H9 (cell line): ENCODE measurements around the gene CYP19A1. TPM values are rescaled to one million over a fixed set of nuclear protein-coding genes. Genes with fewer than 3 reads are reported as not detected.

ENCODE experiments used
- DNase-seq: peaks from one replicate; pipeline ENCODE4 v3.0.0-alpha.2; 2017
- H2AFZ ChIP-seq: one replicate; pipeline ENCODE4 v1.6.1; 2013; ENCODE audit warnings: mild to moderate bottlenecking, low read length, control low read depth, moderate library complexity
- H2AK5ac ChIP-seq: 2 replicates; pipeline ENCODE4 v1.6.1; 2013; ENCODE audit warnings: low read length, control low read depth, mixed read lengths; ENCODE audit not compliant: insufficient read length
- H2BK120ac ChIP-seq: one replicate; pipeline ENCODE4 v1.6.1; 2013; ENCODE audit warnings: low read depth, mild to moderate bottlenecking, low read length, control low read depth, inconsistent platforms; ENCODE audit not compliant: poor library complexity, severe bottlenecking
- H2BK12ac ChIP-seq: 2 replicates; pipeline ENCODE4 v1.6.1; 2013; ENCODE audit warnings: low read length, control low read depth, mixed read lengths, low read depth; ENCODE audit not compliant: insufficient read length
- H2BK15ac ChIP-seq: 2 replicates; pipeline ENCODE4 v1.6.1; 2013; ENCODE audit warnings: low read depth, low read length, control low read depth
- H2BK20ac ChIP-seq: one replicate; pipeline ENCODE4 v1.6.1; 2013; ENCODE audit warnings: low read depth, mild to moderate bottlenecking, low read length, control low read depth, inconsistent platforms; ENCODE audit not compliant: poor library complexity, severe bottlenecking
- H2BK5ac ChIP-seq: 2 replicates; pipeline ENCODE4 v1.6.1; 2013; ENCODE audit warnings: low read length, control low read depth, mixed read lengths; ENCODE audit not compliant: insufficient read length
- H3K14ac ChIP-seq: 2 replicates; pipeline ENCODE4 v1.6.1; 2013; ENCODE audit warnings: low read length, control low read depth; ENCODE audit not compliant: insufficient read depth
- H3K18ac ChIP-seq: 2 replicates; pipeline ENCODE4 v1.6.1; 2013; ENCODE audit warnings: low read depth, mild to moderate bottlenecking, mixed read lengths, low read length, control low read depth; ENCODE audit not compliant: insufficient read length
- H3K23ac ChIP-seq: 2 replicates; pipeline ENCODE4 v1.6.1; 2013; ENCODE audit warnings: low read length, control low read depth, mixed read lengths, low read depth; ENCODE audit not compliant: insufficient read length
- H3K23me2 ChIP-seq: 2 replicates; pipeline ENCODE4 v1.6.1; 2013; ENCODE audit warnings: low read depth, mild to moderate bottlenecking, mixed read lengths, low read length, control low read depth; ENCODE audit not compliant: insufficient read length, poor library complexity, severe bottlenecking
- H3K27ac ChIP-seq: 2 replicates; pipeline ENCODE4 v1.5.1; 2013; ENCODE audit warnings: low read length, control low read depth, mixed read lengths, low read depth; ENCODE audit not compliant: insufficient read length
- H3K27me3 ChIP-seq: 2 replicates; pipeline ENCODE4 v1.6.1; 2013; ENCODE audit warnings: low read length, control low read depth, inconsistent platforms; ENCODE audit not compliant: insufficient read depth
- H3K4ac ChIP-seq: 2 replicates; pipeline ENCODE4 v1.6.1; 2013; ENCODE audit warnings: low read depth, mild to moderate bottlenecking, control low read depth, inconsistent platforms, low read length, moderate library complexity
- H3K4me1 ChIP-seq: 2 replicates; pipeline ENCODE4 v1.6.1; 2013; ENCODE audit warnings: low read length, control low read depth, inconsistent platforms; ENCODE audit not compliant: insufficient read depth
- H3K4me2 ChIP-seq: 2 replicates; pipeline ENCODE4 v1.6.1; 2013; ENCODE audit warnings: low read length, control low read depth, mixed read lengths; ENCODE audit not compliant: insufficient read length, insufficient read depth
- H3K56ac ChIP-seq: 2 replicates; pipeline ENCODE4 v1.6.1; 2013; ENCODE audit warnings: low read depth, mild to moderate bottlenecking, mixed read lengths, low read length, control low read depth; ENCODE audit not compliant: insufficient read length
- H3K79me1 ChIP-seq: 2 replicates; pipeline ENCODE4 v1.6.1; 2013; ENCODE audit warnings: low read depth, mild to moderate bottlenecking, moderate library complexity, low read length, control low read depth, inconsistent platforms; ENCODE audit not compliant: insufficient read depth, poor library complexity, severe bottlenecking
- H3K79me2 ChIP-seq: 2 replicates; pipeline ENCODE4 v1.6.1; 2013; ENCODE audit warnings: low read length, control low read depth, inconsistent platforms; ENCODE audit not compliant: insufficient read depth
- H3K9ac ChIP-seq: 2 replicates; pipeline ENCODE4 v1.6.1; 2013; ENCODE audit warnings: low read length, control low read depth, mixed read lengths; ENCODE audit not compliant: insufficient read length; ENCODE audit errors: extremely low read depth
- H3K9me3 ChIP-seq: one replicate; pipeline ENCODE4 v1.6.1; 2013; ENCODE audit warnings: low read depth, low read length, inconsistent platforms; ENCODE audit not compliant: control insufficient read depth
- H3T11ph ChIP-seq: one replicate; pipeline ENCODE4 v1.6.1; 2013; ENCODE audit warnings: mild to moderate bottlenecking, low read length, control low read depth, inconsistent platforms
- H4K20me1 ChIP-seq: one replicate; pipeline ENCODE4 v1.6.1; 2013; ENCODE audit not compliant: control insufficient read depth, insufficient read length, insufficient read depth
- H4K5ac ChIP-seq: 2 replicates; pipeline ENCODE4 v1.6.1; 2013; ENCODE audit warnings: low read depth, mild to moderate bottlenecking, mixed read lengths, low read length, control low read depth; ENCODE audit not compliant: insufficient read length
- H4K8ac ChIP-seq: replicated peaks from 2 replicates; pipeline ENCODE4 v1.6.1; 2013; ENCODE audit warnings: low read length, control low read depth, mixed read lengths, low read depth; ENCODE audit not compliant: insufficient read length
- H4K91ac ChIP-seq: 2 replicates; pipeline ENCODE4 v1.6.1; 2013; ENCODE audit warnings: low read depth, mild to moderate bottlenecking, moderate library complexity, mixed read lengths, low read length, control low read depth; ENCODE audit not compliant: insufficient read length
- H3K27ac Mint-ChIP-seq, 3 experiments: 2 replicates in 2 of 3; 3 replicates in 1 of 3; pipeline ENCODE4 v1.8.0; 2020 to 2021; ENCODE audit warnings: mixed read lengths in 3 of 3, mild to moderate bottlenecking in 1 of 3, moderate library complexity in 1 of 3
- H3K27me3 Mint-ChIP-seq: 2 replicates; pipeline ENCODE4 v1.8.0; 2021; ENCODE audit warnings: low read depth, mild to moderate bottlenecking, moderate library complexity, mixed read lengths
- H3K36me3 Mint-ChIP-seq, 3 experiments: 2 replicates in 2 of 3; 3 replicates in 1 of 3; pipeline ENCODE4 v1.8.0; 2020 to 2021; ENCODE audit warnings: low read depth in 3 of 3, mixed read lengths in 3 of 3; ENCODE audit not compliant: insufficient read depth in 1 of 3
- H3K4me1 Mint-ChIP-seq, 2 experiments: 2 replicates each; pipeline ENCODE4 v1.8.0; 2020; ENCODE audit warnings: mixed read lengths in 2 of 2
- H3K4me3 Mint-ChIP-seq, 2 experiments: 2 replicates in 1 of 2; 3 replicates in 1 of 2; pipeline ENCODE4 v1.8.0; 2020 to 2021; ENCODE audit warnings: mild to moderate bottlenecking in 2 of 2, mixed read lengths in 2 of 2, moderate library complexity in 1 of 2
- H3K9me3 Mint-ChIP-seq, 2 experiments: 2 replicates in 1 of 2; 3 replicates in 1 of 2; pipeline ENCODE4 v1.8.0; 2020; ENCODE audit warnings: mild to moderate bottlenecking in 2 of 2, mixed read lengths in 2 of 2, moderate library complexity in 1 of 2
- WGBS: extraction: QIAGEN DNeasy Blood & Tissue Kit; methylation state at CpG from one replicate; pipeline ENCODE4 v1.1.7; 2013; ENCODE audit warnings: missing lambda C conversion rate, low lambda C conversion rate, mixed read lengths; ENCODE audit not compliant: insufficient read length; ENCODE audit errors: extremely low coverage; 5-methylcytosine and 5-hydroxymethylcytosine counted together
- total RNA-seq: library from RNA; stranded (reverse); gene quantifications from 2 replicates; pipeline ENCODE4 v1.2.1, GENCODE V29; 2021
- TF ChIP-seq, protein P1 (sequence below): fragments of 200-600 bp; sonication (generic); conservative IDR thresholded peaks from 3 replicates; pipeline ENCODE4 v1.8.0; 2021; ENCODE audit warnings: antibody characterized with exemption, mild to moderate bottlenecking

Gene CYP19A1
- total RNA-seq, 1 experiment from 2014 or later = not detected

DNA sequence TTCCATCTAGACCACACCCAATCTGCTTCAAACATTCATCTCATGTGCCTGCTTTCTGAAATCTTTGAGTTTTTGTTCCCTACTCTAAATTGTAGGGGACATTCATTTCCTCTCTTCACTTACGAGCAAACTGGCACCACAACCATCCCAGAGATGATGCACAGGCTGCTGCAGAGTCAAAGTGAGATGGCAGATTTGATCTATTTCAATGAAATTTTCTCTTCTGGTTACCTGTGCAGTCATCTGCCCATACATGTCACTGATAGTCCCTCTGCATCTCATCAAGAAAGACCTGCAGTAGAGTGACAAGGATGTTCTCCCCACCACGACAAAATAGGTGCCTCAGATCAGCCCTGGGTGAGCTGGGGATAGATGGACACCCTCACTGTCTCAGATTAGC lies 125.5 kb downstream of the CYP19A1 start:
- Histone ChIP-seq H3K79me1 (no peaks in the 10 kb centered on the region), H2BK5ac (no peak overlapping the region), H3K27ac (no peak overlapping the region), H3K23ac (no peak overlapping the region), H3K18ac (no peak overlapping the region), H2BK120ac (no peak overlapping the region), H3K27me3 (no peaks in the 10 kb centered on the region), H4K91ac (no peak overlapping the region), H3K56ac (no peak overlapping the region), H3K14ac (no peak overlapping the region), H4K20me1 (no peaks in the 10 kb centered on the region), H2AK5ac (no peak overlapping the region), H3K4me1 (no peaks in the 10 kb centered on the region), H2BK15ac (no peak overlapping the region), H2BK20ac (no peak overlapping the region), H3T11ph (no peak overlapping the region), H4K8ac (no peak overlapping the region), H3K9ac (no peak overlapping the region), H2AFZ (no peak overlapping the region), H3K9me3 (no peaks in the 10 kb centered on the region), H4K5ac (no peak overlapping the region), H3K4ac (no peak overlapping the region), H2BK12ac (no peak overlapping the region), H3K4me2 (no peak overlapping the region), H3K79me2 (no peaks in the 10 kb centered on the region), H3K23me2 (no peaks in the 10 kb centered on the region)
- no peak for DNase-seq
- Mint-ChIP-seq H3K4me3 (no peak overlapping the region), H3K9me3 (no peaks in the 10 kb centered on the region), H3K27ac (no peak overlapping the region), H3K36me3 (no peaks in the 10 kb centered on the region), H3K27me3 (peaks cover 3% of the 10 kb centered on the region; the same call in 1 of the 2 replicates), H3K4me1 (no peaks in the 10 kb centered on the region)
- TF ChIP-seq, protein P1, sequence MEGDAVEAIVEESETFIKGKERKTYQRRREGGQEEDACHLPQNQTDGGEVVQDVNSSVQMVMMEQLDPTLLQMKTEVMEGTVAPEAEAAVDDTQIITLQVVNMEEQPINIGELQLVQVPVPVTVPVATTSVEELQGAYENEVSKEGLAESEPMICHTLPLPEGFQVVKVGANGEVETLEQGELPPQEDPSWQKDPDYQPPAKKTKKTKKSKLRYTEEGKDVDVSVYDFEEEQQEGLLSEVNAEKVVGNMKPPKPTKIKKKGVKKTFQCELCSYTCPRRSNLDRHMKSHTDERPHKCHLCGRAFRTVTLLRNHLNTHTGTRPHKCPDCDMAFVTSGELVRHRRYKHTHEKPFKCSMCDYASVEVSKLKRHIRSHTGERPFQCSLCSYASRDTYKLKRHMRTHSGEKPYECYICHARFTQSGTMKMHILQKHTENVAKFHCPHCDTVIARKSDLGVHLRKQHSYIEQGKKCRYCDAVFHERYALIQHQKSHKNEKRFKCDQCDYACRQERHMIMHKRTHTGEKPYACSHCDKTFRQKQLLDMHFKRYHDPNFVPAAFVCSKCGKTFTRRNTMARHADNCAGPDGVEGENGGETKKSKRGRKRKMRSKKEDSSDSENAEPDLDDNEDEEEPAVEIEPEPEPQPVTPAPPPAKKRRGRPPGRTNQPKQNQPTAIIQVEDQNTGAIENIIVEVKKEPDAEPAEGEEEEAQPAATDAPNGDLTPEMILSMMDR = no peak
- no CpG with 5 or more reads among the region's 2 CpGs for WGBS
